Activated CD8-positive, alpha-beta T cell treated with anti-CD3 and anti-CD28 coated beads for 36 hours (primary cell): ENCODE results near the gene RNF111. TPM values are rescaled to one million over a fixed set of nuclear protein-coding genes. Genes with fewer than 3 reads are reported as not detected.

Source experiments
- ATAC-seq: fragments of 200-7000 bp; cut with Tn5 transposase; one replicate; pipeline ENCODE4 v1.10.0; 2021; ENCODE audit warnings: mild to moderate bottlenecking, moderate library complexity
- CTCF ChIA-PET: fragments of 350-600 bp; sonication (Branson Sonifier 250); formaldehyde crosslinking; loops from one replicate; lab custom pipeline; 2021; ENCODE audit warnings: antibody characterized with exemption; lab: Charles Lee
- POLR2A ChIA-PET: fragments of 350-600 bp; sonication (Branson Sonifier 250); formaldehyde crosslinking; loops from one replicate; lab custom pipeline; 2021; ENCODE audit warnings: antibody characterized with exemption; lab: Charles Lee
- DNase-seq: peaks from one replicate; pipeline ENCODE4 v3.0.0-alpha.2; 2020
- H3K27ac Mint-ChIP-seq: one replicate; pipeline ENCODE4 v1.8.0; 2021; ENCODE audit warnings: mild to moderate bottlenecking, mixed read lengths
- H3K27me3 Mint-ChIP-seq: one replicate; pipeline ENCODE4 v1.8.0; 2021; ENCODE audit warnings: mixed read lengths
- H3K36me3 Mint-ChIP-seq: one replicate; pipeline ENCODE4 v1.8.0; 2021; ENCODE audit warnings: low read depth, mixed read lengths
- H3K4me1 Mint-ChIP-seq: one replicate; pipeline ENCODE4 v1.8.0; 2021; ENCODE audit warnings: low read depth, mixed read lengths
- H3K4me3 Mint-ChIP-seq: one replicate; pipeline ENCODE4 v1.8.0; 2021; ENCODE audit warnings: mild to moderate bottlenecking, moderate library complexity, mixed read lengths
- H3K9me3 Mint-ChIP-seq: one replicate; pipeline ENCODE4 v1.8.0; 2021; ENCODE audit warnings: mixed read lengths
- CTCF ChIP-seq: fragments of 200-600 bp; IDR thresholded peaks from one replicate; pipeline ENCODE4 v1.8.0; 2022; ENCODE audit warnings: antibody characterized with exemption, mild to moderate bottlenecking
- intact Hi-C: fragments of 100-400 bp; cut with micrococcal nuclease; formaldehyde crosslinking; loops from one replicate; pipeline ENCODE4 v1.10.0; 2022
- total RNA-seq, 2 experiments: library from RNA; stranded (reverse); gene quantifications; one replicate each; pipeline ENCODE4 v1.2.3, GENCODE V29; 2021

Gene RNF111
- total RNA-seq, 2 experiments from 2014 or later, result 28.5 to 30.5 TPM

DNA sequence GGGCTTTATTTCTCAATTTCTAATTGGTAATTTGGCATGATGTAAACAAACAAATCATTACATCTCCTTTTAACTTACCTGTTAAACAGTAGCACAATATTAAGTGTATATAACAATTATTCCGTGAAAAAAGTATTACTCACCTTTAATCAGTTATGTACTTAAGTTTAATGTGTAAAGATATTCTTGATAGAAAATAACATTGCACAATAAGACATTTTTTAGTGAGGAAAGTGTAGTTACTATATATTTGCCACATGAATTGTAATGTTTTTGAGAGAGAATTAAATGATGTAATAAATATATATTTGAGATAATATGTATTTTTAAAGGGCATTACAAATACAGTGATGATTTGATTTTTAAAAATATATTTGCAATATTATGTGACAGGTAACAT lies 106.6 kb downstream of the RNF111 start:
- Mint-ChIP-seq H3K4me3 (no peak overlapping the region), H3K36me3 (peaks cover 21% of the 10 kb centered on the region), H3K9me3 (no peaks in the 10 kb centered on the region), H3K4me1 (peaks cover 4% of the 10 kb centered on the region), H3K27ac (no peak overlapping the region), H3K27me3 (no peaks in the 10 kb centered on the region)
- ATAC-seq, result no peak
- no peak for DNase-seq
- intact Hi-C loops, result no loop called here
- POLR2A ChIA-PET, result no interaction called here
- TF ChIP-seq CTCF, result no peak
- CTCF ChIA-PET, result no interaction called here

GRCh38 chr15:59096429-59096828 lies 109.0 kb downstream of the RNF111 start:
- Mint-ChIP-seq H3K9me3 (no peaks in the 10 kb centered on the region), H3K4me1 (peaks cover 8% of the 10 kb centered on the region), H3K36me3 (peaks cover 18% of the 10 kb centered on the region), H3K4me3 (no peak overlapping the region), H3K27ac (no peak overlapping the region), H3K27me3 (no peaks in the 10 kb centered on the region)
- ATAC-seq (peak; percentile 51), DNase-seq (no peak)
- TF ChIP-seq CTCF, result no peak
- ChIA-PET CTCF (no interaction called here), POLR2A (no interaction called here)
- intact Hi-C loops, result no loop called here

DNA sequence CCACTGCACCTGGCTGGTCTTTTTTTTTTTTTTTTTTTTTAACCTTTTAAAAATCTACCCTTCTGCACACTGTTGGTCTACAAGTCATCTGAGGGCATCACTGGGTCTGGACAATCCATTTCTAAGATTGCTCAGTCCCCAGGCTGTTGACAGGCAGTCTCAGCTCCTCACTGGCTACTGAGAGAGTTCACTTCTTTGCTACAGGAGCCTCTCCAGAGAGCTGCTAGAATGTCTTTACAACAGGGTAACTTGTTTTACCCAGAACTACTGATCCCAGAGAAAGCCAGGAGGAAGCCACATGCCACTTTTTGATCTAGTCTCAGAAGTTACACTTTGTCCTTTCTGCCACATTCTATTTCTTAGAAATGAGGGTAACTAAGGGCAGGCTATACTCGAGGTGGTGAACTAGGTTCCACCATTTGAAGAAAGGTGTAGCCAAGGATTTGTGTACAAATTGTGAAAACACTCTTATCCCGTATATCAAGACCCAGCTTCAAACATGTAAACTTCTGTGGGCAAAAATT lies 111.8 kb downstream of the RNF111 start:
- CTCF ChIA-PET, result interaction anchor here (1.2 kb wide), 1 partner anchor 119 kb away, joined by 4 read pairs; no protein-coding TSS in a partner anchor
- H3K36me3 Mint-ChIP-seq, result peaks cover 13% of the 10 kb centered on the region
- H3K4me3 Mint-ChIP-seq, result no peak overlapping the region
- intact Hi-C loops, result no loop called here
- ATAC-seq (no peak), DNase-seq (no peak)
- no peaks in the 10 kb centered on the region for H3K27me3 Mint-ChIP-seq
- no peak for TF ChIP-seq CTCF
- peaks cover 10% of the 10 kb centered on the region for H3K4me1 Mint-ChIP-seq
- no peaks in the 10 kb centered on the region for H3K9me3 Mint-ChIP-seq
- POLR2A ChIA-PET, result interaction anchor here (0.8 to 1.4 kb wide), 3 partner anchors 11 to 120 kb away, joined by 3 read pairs; no protein-coding TSS in a partner anchor
- H3K27ac Mint-ChIP-seq, result peak overlapping the region; percentile 43

- intact Hi-C loops, result no loop called here
- no peak for TF ChIP-seq CTCF
- POLR2A ChIA-PET, result no interaction called here
- H3K36me3 Mint-ChIP-seq, result peaks cover 21% of the 10 kb centered on the region
- no peaks in the 10 kb centered on the region for H3K27me3 Mint-ChIP-seq
- peak overlapping the region; percentile 82 for H3K4me3 Mint-ChIP-seq
- ATAC-seq (no peak), DNase-seq (no peak)
- H3K4me1 Mint-ChIP-seq, result peaks cover 11% of the 10 kb centered on the region
- no peaks in the 10 kb centered on the region for H3K9me3 Mint-ChIP-seq
- H3K27ac Mint-ChIP-seq, result peak overlapping the region; percentile 97
- CTCF ChIA-PET, result no interaction called here
These were observed 117.1 kb downstream of the RNF111 start for GRCh38 chr15:59104602-59104911.

DNA sequence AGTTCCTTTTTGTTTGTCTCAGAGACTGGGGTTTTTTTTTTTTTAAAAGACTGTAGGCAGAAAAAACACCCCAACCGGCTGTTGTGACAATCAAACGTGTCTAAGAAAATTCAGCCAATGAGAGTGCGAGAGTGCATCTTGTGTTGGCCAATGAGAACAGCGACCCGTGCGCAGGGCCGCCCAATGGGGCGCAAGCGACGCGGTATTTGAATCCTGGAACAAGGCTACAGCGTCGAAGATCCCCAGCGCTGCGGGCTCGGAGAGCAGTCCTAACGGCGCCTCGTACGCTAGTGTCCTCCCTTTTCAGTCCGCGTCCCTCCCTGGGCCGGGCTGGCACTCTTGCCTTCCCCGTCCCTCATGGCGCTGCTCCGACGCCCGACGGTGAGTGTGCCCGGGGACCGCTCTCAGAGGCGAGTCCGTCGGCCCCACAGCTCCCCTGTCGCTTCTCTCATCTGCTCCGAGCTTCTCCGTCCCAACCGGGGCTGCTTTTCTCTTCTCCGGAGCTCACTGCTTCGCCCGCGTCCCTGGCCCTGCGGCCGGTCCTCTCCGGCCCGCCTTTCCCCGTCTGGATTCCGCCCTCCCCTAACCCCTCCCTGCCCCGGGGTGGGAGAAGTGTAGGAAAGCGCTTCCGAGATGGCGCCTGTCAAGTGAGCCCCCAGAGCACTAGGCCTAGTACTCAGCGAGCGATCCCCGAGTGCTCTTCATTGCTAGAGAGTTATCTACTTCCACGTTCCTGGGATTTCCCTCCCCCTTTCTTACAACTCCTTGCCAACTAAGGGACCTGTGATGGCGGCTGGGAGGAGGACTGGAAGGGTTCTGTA lies 117.7 kb downstream of the RNF111 start, which contains the start of gene CCNB2:
TSS of gene CCNB2 (plus strand) at position 235 of the 821 bp plus-strand sequence. CDS start at position 358, 123 bp downstream.
- ATAC-seq (peak; percentile 99), DNase-seq (peak; percentile 92)
- peaks cover 11% of the 10 kb centered on the region for H3K4me1 Mint-ChIP-seq
- intact Hi-C loops, result no loop called here
- no peaks in the 10 kb centered on the region for H3K27me3 Mint-ChIP-seq
- peak within 1 kb of the TSS; percentile 97 for H3K27ac Mint-ChIP-seq
- H3K9me3 Mint-ChIP-seq, result no peaks in the 10 kb centered on the region
- no peak for TF ChIP-seq CTCF
- POLR2A ChIA-PET, result no interaction called here
- H3K36me3 Mint-ChIP-seq, result peaks cover 22% of the 10 kb centered on the region
- peak within 1 kb of the TSS; percentile 82 for H3K4me3 Mint-ChIP-seq
- CTCF ChIA-PET, result no interaction called here
